ENCODE results near the gene MYOT. TPM values are rescaled to one million over a fixed set of nuclear protein-coding genes. Genes with fewer than 3 reads are reported as not detected.
A peak's percentile ranks its signal among the peaks of the same experiment; 100 is the strongest.

The MYOT gene
- total RNA-seq, 2 donors from 2014 or later = 16.3 to 16.4 TPM

GRCh38 chr5:137832416-137832815 is 35.2 kb upstream of the MYOT start:
- no peak overlapping the region for H3K4me3 ChIP-seq
- H3K27ac ChIP-seq = peak overlapping the region in 1 of 2 donors; percentile 56
- DNase-seq (ENCODE audit: low spot score) (no peak), ATAC-seq (ENCODE audit: insufficient number of reproducible peaks, low FRiP score, low read depth) (no peak)
- H3K4me1 ChIP-seq (ENCODE audit: control insufficient read depth in 1 of 2, low read depth in 2 of 2) = peaks cover 45 to 92% of the 10 kb centered on the region in 2 donors
- TF ChIP-seq CTCF (IDR thresholded peaks at IDR 0.05) = no peak
- no peaks in the 10 kb centered on the region for H3K36me3 ChIP-seq
- H3K27me3 ChIP-seq (replicated peaks; ENCODE audit: insufficient read depth) = no peaks in the 10 kb centered on the region
- no peaks in the 10 kb centered on the region for H3K9me3 ChIP-seq

- peaks cover 47 to 93% of the 10 kb centered on the region in 2 donors for H3K4me1 ChIP-seq (ENCODE audit: control insufficient read depth in 1 of 2, low read depth in 2 of 2)
- H3K27me3 ChIP-seq (replicated peaks; ENCODE audit: insufficient read depth) = no peaks in the 10 kb centered on the region
- DNase-seq (ENCODE audit: low spot score) (no peak), ATAC-seq (ENCODE audit: insufficient number of reproducible peaks, low FRiP score, low read depth) (no peak)
- no peaks in the 10 kb centered on the region for H3K36me3 ChIP-seq
- H3K4me3 ChIP-seq = no peak overlapping the region
- H3K27ac ChIP-seq = peak overlapping the region in 1 of 2 donors; percentile 30
- TF ChIP-seq CTCF (IDR thresholded peaks at IDR 0.05) = no peak
- no peaks in the 10 kb centered on the region for H3K9me3 ChIP-seq
Measured at GRCh38 chr5:137833463-137833862, 34.2 kb upstream of the MYOT start.

GRCh38 chr5:137834498-137835049 is 33.1 kb upstream of the MYOT start:
- TF ChIP-seq CTCF (IDR thresholded peaks at IDR 0.05) = no peak
- no peak for DNase-seq (ENCODE audit: low spot score)
- H3K9me3 ChIP-seq = no peaks in the 10 kb centered on the region
- no peaks in the 10 kb centered on the region for H3K27me3 ChIP-seq (replicated peaks; ENCODE audit: insufficient read depth)
- H3K36me3 ChIP-seq = no peaks in the 10 kb centered on the region
- H3K27ac ChIP-seq = no peak overlapping the region
- peaks cover 47 to 90% of the 10 kb centered on the region in 2 donors for H3K4me1 ChIP-seq (ENCODE audit: control insufficient read depth in 1 of 2, low read depth in 2 of 2)
- H3K4me3 ChIP-seq = no peak overlapping the region
- ATAC-seq (ENCODE audit: insufficient number of reproducible peaks, low FRiP score, low read depth) = no peak

GRCh38 chr5:137836298-137836697 is 31.4 kb upstream of the MYOT start:
- Histone ChIP-seq H3K27ac (peak overlapping the region; percentile 69 to 74), H3K27me3 (replicated peaks; ENCODE audit: insufficient read depth) (no peaks in the 10 kb centered on the region), H3K36me3 (no peaks in the 10 kb centered on the region), H3K4me1 (ENCODE audit: control insufficient read depth in 1 of 2, low read depth in 2 of 2) (peaks cover 34 to 73% of the 10 kb centered on the region in 2 donors), H3K9me3 (no peaks in the 10 kb centered on the region), H3K4me3 (no peak overlapping the region)
- no peak for TF ChIP-seq CTCF (IDR thresholded peaks at IDR 0.05)
- DNase-seq (ENCODE audit: low spot score) (no peak), ATAC-seq (ENCODE audit: insufficient number of reproducible peaks, low FRiP score, low read depth) (no peak)

- H3K4me1 ChIP-seq (ENCODE audit: control insufficient read depth in 1 of 2, low read depth in 2 of 2) = peaks cover 34 to 67% of the 10 kb centered on the region in 2 donors
- H3K27ac ChIP-seq = peak overlapping the region; percentile 69 to 74
Measured at GRCh38 chr5:137836997-137837396, 30.7 kb upstream of the MYOT start.

More at GRCh38 chr5:137836997-137837396, 30.7 kb upstream of the MYOT start:
- no peaks in the 10 kb centered on the region for H3K36me3 ChIP-seq
- ATAC-seq (ENCODE audit: insufficient number of reproducible peaks, low FRiP score, low read depth) (peak; percentile 21), DNase-seq (ENCODE audit: low spot score) (no peak)
- H3K4me3 ChIP-seq = no peak overlapping the region
- no peaks in the 10 kb centered on the region for H3K9me3 ChIP-seq
- no peaks in the 10 kb centered on the region for H3K27me3 ChIP-seq (replicated peaks; ENCODE audit: insufficient read depth)
- TF ChIP-seq CTCF (IDR thresholded peaks at IDR 0.05) = no peak
